Tibial nerve (tissue), 4 donors: Measurements from ENCODE around the gene MRTFA. TPM values are rescaled to one million over a fixed set of nuclear protein-coding genes. Genes with fewer than 3 reads are reported as not detected.

ENCODE experiments used
- DNase-seq, 2 donors: peaks; one replicate each; pipeline ENCODE4 v3.0.0-alpha.2; 2019; ENCODE audit warnings: low spot score in 2 of 2
- H3K27ac ChIP-seq, 4 donors: fragments of 200-600 bp; sonication (generic) in 3 of 4; one replicate each; pipeline ENCODE4 v1.5.1; 2017 to 2019; ENCODE audit warnings: mild to moderate bottlenecking in 1 of 4
- H3K27me3 ChIP-seq, 2 donors: fragments of 200-600 bp; sonication (generic) in 1 of 2; one replicate each; pipeline versions ENCODE4 v1.5.1 to v1.6.0; 2017 to 2019
- H3K36me3 ChIP-seq, 3 donors: fragments of 200-600 bp; sonication (generic); one replicate each; pipeline ENCODE4 v1.5.1; 2018 to 2019
- H3K4me1 ChIP-seq, 4 donors: fragments of 200-600 bp; sonication (generic) in 3 of 4; one replicate each; pipeline ENCODE4 v1.5.1; 2017 to 2019
- H3K4me3 ChIP-seq, 4 donors: fragments of 200-600 bp; sonication (generic) in 3 of 4; one replicate each; pipeline ENCODE4 v1.5.1; 2017 to 2019; ENCODE audit warnings: mild to moderate bottlenecking in 1 of 4, moderate library complexity in 1 of 4
- H3K9me3 ChIP-seq, 4 donors: fragments of 200-600 bp; sonication (generic) in 3 of 4; one replicate each; pipeline ENCODE4 v1.5.1; 2017 to 2019
- CTCF ChIP-seq, 5 experiments: fragments of 200-600 bp in 3 of 5; fragments of 450-650 bp in 2 of 5; sonication (generic) in 3 of 5; IDR thresholded peaks; one replicate each; pipeline ENCODE4 v1.5.1; 2016 to 2019; ENCODE audit warnings: antibody characterized with exemption in 5 of 5, mild to moderate bottlenecking in 3 of 5, moderate library complexity in 2 of 5
- EP300 ChIP-seq, 2 donors: sonication (generic); formaldehyde crosslinking; IDR thresholded peaks; one replicate each; pipeline ENCODE4 v1.6.1; 2017; ENCODE audit warnings: antibody characterized with exemption in 2 of 2, mild to moderate bottlenecking in 1 of 2
- POLR2A ChIP-seq, 2 donors: fragments of 450-650 bp; IDR thresholded peaks; one replicate each; pipeline ENCODE4 v1.6.1; 2017; ENCODE audit warnings: antibody characterized with exemption in 2 of 2, mild to moderate bottlenecking in 2 of 2, moderate library complexity in 2 of 2
- WGBS, 2 donors: methylation state at CpG; one replicate each; pipeline ENCODE4 v1.1.5; 2018; 5-methylcytosine and 5-hydroxymethylcytosine counted together
- total RNA-seq, 4 donors: library from RNA; depleted of rRNA; stranded (reverse); fragments of >200 nt; gene quantifications; one replicate each; pipeline ENCODE4 v1.1.0, GENCODE V29; 2016

MRTFA gene
- total RNA-seq, 4 donors from 2014 or later = 69.7 to 119 (median 104) TPM

- TF ChIP-seq EP300 (IDR thresholded peaks at IDR 0.05) (peak; percentile 15 to 68), CTCF (IDR thresholded peaks at IDR 0.05) (no peak), POLR2A (IDR thresholded peaks at IDR 0.05) (peak in 1 of 2 donors; percentile 19)
- 61 to 63% methylated on average over 9 of the region's 9 CpGs for WGBS, 2 donors
- DNase-seq = no peak
- Histone ChIP-seq H3K4me1 (peaks cover 0 to 42% (median 12%) of the 10 kb centered on the region in 4 donors), H3K4me3 (no peak overlapping the region), H3K9me3 (no peaks in the 10 kb centered on the region), H3K27ac (peak overlapping the region; percentile 55 to 90 (median 73)), H3K36me3 (peaks cover 0 to 85% (median 7%) of the 10 kb centered on the region in 3 donors), H3K27me3 (no peaks in the 10 kb centered on the region)
Measured at GRCh38 chr22:40426594-40427333, 209.8 kb downstream of the MRTFA start.

- no peak for TF ChIP-seq CTCF (IDR thresholded peaks at IDR 0.05)
- no peak for TF ChIP-seq EP300 (IDR thresholded peaks at IDR 0.05)
- TF ChIP-seq POLR2A (IDR thresholded peaks at IDR 0.05) = no peak
- Histone ChIP-seq H3K9me3 (no peaks in the 10 kb centered on the region), H3K4me1 (peaks cover 0 to 42% (median 12%) of the 10 kb centered on the region in 4 donors), H3K27me3 (no peaks in the 10 kb centered on the region), H3K27ac (peak overlapping the region in 2 of 4 donors; percentile 88 to 90), H3K36me3 (peaks cover 0 to 91% (median 18%) of the 10 kb centered on the region in 3 donors), H3K4me3 (no peak overlapping the region)
- DNase-seq = no peak
- 74 to 93% methylated on average over 5 of the region's 5 CpGs for WGBS, 2 donors
Measured at GRCh38 chr22:40425082-40425481, 211.4 kb downstream of the MRTFA start.

- peaks cover 0 to 91% (median 24%) of the 10 kb centered on the region in 3 donors for H3K36me3 ChIP-seq
- TF ChIP-seq CTCF (IDR thresholded peaks at IDR 0.05) = no peak
- no peak for TF ChIP-seq POLR2A (IDR thresholded peaks at IDR 0.05)
- WGBS, 2 donors = 67 to 80% methylated on average over 12 to 15 of the region's 17 CpGs
Measured at GRCh38 chr22:40423882-40424640, 212.5 kb downstream of the MRTFA start.

GRCh38 chr22:40423310-40423688 lies 213.2 kb downstream of the MRTFA start:
- H3K4me3 ChIP-seq = no peak overlapping the region
- H3K36me3 ChIP-seq = peaks cover 0 to 91% (median 24%) of the 10 kb centered on the region in 3 donors
- no peak for DNase-seq
- no peaks in the 10 kb centered on the region for H3K27me3 ChIP-seq
- 69 to 70% methylated on average over 5 of the region's 5 CpGs for WGBS, 2 donors
- H3K9me3 ChIP-seq = no peaks in the 10 kb centered on the region
- no peak for TF ChIP-seq CTCF (IDR thresholded peaks at IDR 0.05)
- no peak for TF ChIP-seq EP300 (IDR thresholded peaks at IDR 0.05)
- TF ChIP-seq POLR2A (IDR thresholded peaks at IDR 0.05) = no peak
- H3K4me1 ChIP-seq = peaks cover 0 to 42% (median 12%) of the 10 kb centered on the region in 4 donors
- H3K27ac ChIP-seq = peak overlapping the region in 1 of 4 donors; percentile 90

More at GRCh38 chr22:40423882-40424640, 212.5 kb downstream of the MRTFA start:
- Histone ChIP-seq H3K4me3 (no peak overlapping the region), H3K27ac (peak overlapping the region in 2 of 4 donors; percentile 88 to 90), H3K27me3 (no peaks in the 10 kb centered on the region), H3K4me1 (peaks cover 0 to 42% (median 12%) of the 10 kb centered on the region in 4 donors), H3K9me3 (no peaks in the 10 kb centered on the region)
- no peak for DNase-seq
